Sigmoid colon (tissue), 4 donors: ENCODE data around the gene AK8.

Source experiments
- EP300 ChIP-seq, 4 donors: sonication (generic); formaldehyde crosslinking; IDR thresholded peaks; one replicate each; pipeline ENCODE4 v1.6.1; 2017; ENCODE audit warnings: antibody characterized with exemption in 4 of 4
- POLR2A ChIP-seq, 2 donors: fragments of 450-650 bp; IDR thresholded peaks; one replicate each; pipeline ENCODE4 v1.6.1; 2016; ENCODE audit warnings: antibody characterized with exemption in 2 of 2, mild to moderate bottlenecking in 2 of 2, moderate library complexity in 2 of 2
- POLR2AphosphoS5 ChIP-seq, 4 donors: sonication (generic); formaldehyde crosslinking; IDR thresholded peaks; one replicate each; pipeline ENCODE4 v1.6.1; 2017; ENCODE audit warnings: antibody characterized with exemption in 4 of 4
- TF ChIP-seq, protein P1 (sequence below), 4 experiments: fragments of 450-650 bp in 3 of 4; fragments of 200-600 bp in 1 of 4; IDR thresholded peaks; one replicate each; pipeline ENCODE4 v1.5.1; 2016 to 2019; ENCODE audit warnings: antibody characterized with exemption in 4 of 4, mild to moderate bottlenecking in 3 of 4, moderate library complexity in 2 of 4

DNA sequence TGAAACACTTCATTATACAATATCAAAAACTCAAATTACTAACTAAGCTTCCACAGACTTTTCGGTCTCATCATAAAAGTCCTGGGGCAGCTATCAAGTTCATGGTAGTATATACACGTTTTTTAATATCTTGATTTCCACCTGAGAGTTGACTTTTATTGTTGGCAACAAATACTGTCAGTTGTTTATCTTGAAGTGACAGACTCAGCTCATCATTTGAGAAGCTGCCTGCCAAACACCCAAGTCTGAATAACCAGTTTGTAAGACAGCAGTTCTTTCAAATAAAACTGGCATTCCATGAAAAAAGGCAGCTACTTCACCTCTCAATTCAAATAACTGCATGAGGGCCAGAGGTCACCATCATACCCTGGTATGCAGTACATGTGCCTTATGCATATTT is 31.2 kb upstream of the AK8 start:
- TF ChIP-seq, protein P1, sequence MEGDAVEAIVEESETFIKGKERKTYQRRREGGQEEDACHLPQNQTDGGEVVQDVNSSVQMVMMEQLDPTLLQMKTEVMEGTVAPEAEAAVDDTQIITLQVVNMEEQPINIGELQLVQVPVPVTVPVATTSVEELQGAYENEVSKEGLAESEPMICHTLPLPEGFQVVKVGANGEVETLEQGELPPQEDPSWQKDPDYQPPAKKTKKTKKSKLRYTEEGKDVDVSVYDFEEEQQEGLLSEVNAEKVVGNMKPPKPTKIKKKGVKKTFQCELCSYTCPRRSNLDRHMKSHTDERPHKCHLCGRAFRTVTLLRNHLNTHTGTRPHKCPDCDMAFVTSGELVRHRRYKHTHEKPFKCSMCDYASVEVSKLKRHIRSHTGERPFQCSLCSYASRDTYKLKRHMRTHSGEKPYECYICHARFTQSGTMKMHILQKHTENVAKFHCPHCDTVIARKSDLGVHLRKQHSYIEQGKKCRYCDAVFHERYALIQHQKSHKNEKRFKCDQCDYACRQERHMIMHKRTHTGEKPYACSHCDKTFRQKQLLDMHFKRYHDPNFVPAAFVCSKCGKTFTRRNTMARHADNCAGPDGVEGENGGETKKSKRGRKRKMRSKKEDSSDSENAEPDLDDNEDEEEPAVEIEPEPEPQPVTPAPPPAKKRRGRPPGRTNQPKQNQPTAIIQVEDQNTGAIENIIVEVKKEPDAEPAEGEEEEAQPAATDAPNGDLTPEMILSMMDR (IDR thresholded peaks at IDR 0.05), result no peak
- no peak for TF ChIP-seq POLR2AphosphoS5 (IDR thresholded peaks at IDR 0.05)
- TF ChIP-seq POLR2A (IDR thresholded peaks at IDR 0.05), result no peak
- TF ChIP-seq EP300 (IDR thresholded peaks at IDR 0.05), result no peak
